H9 (cell line): Measurements from ENCODE around the gene MRPL34. TPM values are rescaled to one million over a fixed set of nuclear protein-coding genes. Genes with fewer than 3 reads are reported as not detected.

Experiments used
- DNase-seq: peaks from one replicate; pipeline ENCODE4 v3.0.0-alpha.2; 2017
- H2AFZ ChIP-seq: one replicate; pipeline ENCODE4 v1.6.1; 2013; ENCODE audit warnings: mild to moderate bottlenecking, low read length, control low read depth, moderate library complexity
- H2AK5ac ChIP-seq: 2 replicates; pipeline ENCODE4 v1.6.1; 2013; ENCODE audit warnings: low read length, control low read depth, mixed read lengths; ENCODE audit not compliant: insufficient read length
- H2BK120ac ChIP-seq: one replicate; pipeline ENCODE4 v1.6.1; 2013; ENCODE audit warnings: low read depth, mild to moderate bottlenecking, low read length, control low read depth, inconsistent platforms; ENCODE audit not compliant: poor library complexity, severe bottlenecking
- H2BK12ac ChIP-seq: 2 replicates; pipeline ENCODE4 v1.6.1; 2013; ENCODE audit warnings: low read length, control low read depth, mixed read lengths, low read depth; ENCODE audit not compliant: insufficient read length
- H2BK15ac ChIP-seq: 2 replicates; pipeline ENCODE4 v1.6.1; 2013; ENCODE audit warnings: low read depth, low read length, control low read depth
- H2BK20ac ChIP-seq: one replicate; pipeline ENCODE4 v1.6.1; 2013; ENCODE audit warnings: low read depth, mild to moderate bottlenecking, low read length, control low read depth, inconsistent platforms; ENCODE audit not compliant: poor library complexity, severe bottlenecking
- H2BK5ac ChIP-seq: 2 replicates; pipeline ENCODE4 v1.6.1; 2013; ENCODE audit warnings: low read length, control low read depth, mixed read lengths; ENCODE audit not compliant: insufficient read length
- H3K14ac ChIP-seq: 2 replicates; pipeline ENCODE4 v1.6.1; 2013; ENCODE audit warnings: low read length, control low read depth; ENCODE audit not compliant: insufficient read depth
- H3K18ac ChIP-seq: 2 replicates; pipeline ENCODE4 v1.6.1; 2013; ENCODE audit warnings: low read depth, mild to moderate bottlenecking, mixed read lengths, low read length, control low read depth; ENCODE audit not compliant: insufficient read length
- H3K23ac ChIP-seq: 2 replicates; pipeline ENCODE4 v1.6.1; 2013; ENCODE audit warnings: low read length, control low read depth, mixed read lengths, low read depth; ENCODE audit not compliant: insufficient read length
- H3K23me2 ChIP-seq: 2 replicates; pipeline ENCODE4 v1.6.1; 2013; ENCODE audit warnings: low read depth, mild to moderate bottlenecking, mixed read lengths, low read length, control low read depth; ENCODE audit not compliant: insufficient read length, poor library complexity, severe bottlenecking
- H3K27ac ChIP-seq: 2 replicates; pipeline ENCODE4 v1.5.1; 2013; ENCODE audit warnings: low read length, control low read depth, mixed read lengths, low read depth; ENCODE audit not compliant: insufficient read length
- H3K27me3 ChIP-seq: 2 replicates; pipeline ENCODE4 v1.6.1; 2013; ENCODE audit warnings: low read length, control low read depth, inconsistent platforms; ENCODE audit not compliant: insufficient read depth
- H3K4ac ChIP-seq: 2 replicates; pipeline ENCODE4 v1.6.1; 2013; ENCODE audit warnings: low read depth, mild to moderate bottlenecking, control low read depth, inconsistent platforms, low read length, moderate library complexity
- H3K4me1 ChIP-seq: 2 replicates; pipeline ENCODE4 v1.6.1; 2013; ENCODE audit warnings: low read length, control low read depth, inconsistent platforms; ENCODE audit not compliant: insufficient read depth
- H3K4me2 ChIP-seq: 2 replicates; pipeline ENCODE4 v1.6.1; 2013; ENCODE audit warnings: low read length, control low read depth, mixed read lengths; ENCODE audit not compliant: insufficient read length, insufficient read depth
- H3K56ac ChIP-seq: 2 replicates; pipeline ENCODE4 v1.6.1; 2013; ENCODE audit warnings: low read depth, mild to moderate bottlenecking, mixed read lengths, low read length, control low read depth; ENCODE audit not compliant: insufficient read length
- H3K79me1 ChIP-seq: 2 replicates; pipeline ENCODE4 v1.6.1; 2013; ENCODE audit warnings: low read depth, mild to moderate bottlenecking, moderate library complexity, low read length, control low read depth, inconsistent platforms; ENCODE audit not compliant: insufficient read depth, poor library complexity, severe bottlenecking
- H3K79me2 ChIP-seq: 2 replicates; pipeline ENCODE4 v1.6.1; 2013; ENCODE audit warnings: low read length, control low read depth, inconsistent platforms; ENCODE audit not compliant: insufficient read depth
- H3K9ac ChIP-seq: 2 replicates; pipeline ENCODE4 v1.6.1; 2013; ENCODE audit warnings: low read length, control low read depth, mixed read lengths; ENCODE audit not compliant: insufficient read length; ENCODE audit errors: extremely low read depth
- H3K9me3 ChIP-seq: one replicate; pipeline ENCODE4 v1.6.1; 2013; ENCODE audit warnings: low read depth, low read length, inconsistent platforms; ENCODE audit not compliant: control insufficient read depth
- H3T11ph ChIP-seq: one replicate; pipeline ENCODE4 v1.6.1; 2013; ENCODE audit warnings: mild to moderate bottlenecking, low read length, control low read depth, inconsistent platforms
- H4K20me1 ChIP-seq: one replicate; pipeline ENCODE4 v1.6.1; 2013; ENCODE audit not compliant: control insufficient read depth, insufficient read length, insufficient read depth
- H4K5ac ChIP-seq: 2 replicates; pipeline ENCODE4 v1.6.1; 2013; ENCODE audit warnings: low read depth, mild to moderate bottlenecking, mixed read lengths, low read length, control low read depth; ENCODE audit not compliant: insufficient read length
- H4K8ac ChIP-seq: replicated peaks from 2 replicates; pipeline ENCODE4 v1.6.1; 2013; ENCODE audit warnings: low read length, control low read depth, mixed read lengths, low read depth; ENCODE audit not compliant: insufficient read length
- H4K91ac ChIP-seq: 2 replicates; pipeline ENCODE4 v1.6.1; 2013; ENCODE audit warnings: low read depth, mild to moderate bottlenecking, moderate library complexity, mixed read lengths, low read length, control low read depth; ENCODE audit not compliant: insufficient read length
- H3K27ac Mint-ChIP-seq, 3 experiments: 2 replicates in 2 of 3; 3 replicates in 1 of 3; pipeline ENCODE4 v1.8.0; 2020 to 2021; ENCODE audit warnings: mixed read lengths in 3 of 3, mild to moderate bottlenecking in 1 of 3, moderate library complexity in 1 of 3
- H3K27me3 Mint-ChIP-seq: 2 replicates; pipeline ENCODE4 v1.8.0; 2021; ENCODE audit warnings: low read depth, mild to moderate bottlenecking, moderate library complexity, mixed read lengths
- H3K36me3 Mint-ChIP-seq, 3 experiments: 2 replicates in 2 of 3; 3 replicates in 1 of 3; pipeline ENCODE4 v1.8.0; 2020 to 2021; ENCODE audit warnings: low read depth in 3 of 3, mixed read lengths in 3 of 3; ENCODE audit not compliant: insufficient read depth in 1 of 3
- H3K4me1 Mint-ChIP-seq, 2 experiments: 2 replicates each; pipeline ENCODE4 v1.8.0; 2020; ENCODE audit warnings: mixed read lengths in 2 of 2
- H3K4me3 Mint-ChIP-seq, 2 experiments: 2 replicates in 1 of 2; 3 replicates in 1 of 2; pipeline ENCODE4 v1.8.0; 2020 to 2021; ENCODE audit warnings: mild to moderate bottlenecking in 2 of 2, mixed read lengths in 2 of 2, moderate library complexity in 1 of 2
- H3K9me3 Mint-ChIP-seq, 2 experiments: 2 replicates in 1 of 2; 3 replicates in 1 of 2; pipeline ENCODE4 v1.8.0; 2020; ENCODE audit warnings: mild to moderate bottlenecking in 2 of 2, mixed read lengths in 2 of 2, moderate library complexity in 1 of 2
- CTCF ChIP-seq: fragments of 200-600 bp; sonication (generic); conservative IDR thresholded peaks from 3 replicates; pipeline ENCODE4 v1.8.0; 2021; ENCODE audit warnings: antibody characterized with exemption, mild to moderate bottlenecking
- WGBS: extraction: QIAGEN DNeasy Blood & Tissue Kit; methylation state at CpG from one replicate; pipeline ENCODE4 v1.1.7; 2013; ENCODE audit warnings: missing lambda C conversion rate, low lambda C conversion rate, mixed read lengths; ENCODE audit not compliant: insufficient read length; ENCODE audit errors: extremely low coverage; 5-methylcytosine and 5-hydroxymethylcytosine counted together
- total RNA-seq: library from RNA; stranded (reverse); gene quantifications from 2 replicates; pipeline ENCODE4 v1.2.1, GENCODE V29; 2021

MRPL34 gene
- total RNA-seq, 1 experiment from 2014 or later: 84.6 TPM

GRCh38 chr19:17260842-17261325 lies 44.8 kb upstream of the MRPL34 start:
- H2AK5ac ChIP-seq: no peak overlapping the region
- DNase-seq: peak; percentile 96
- no peaks in the 10 kb centered on the region for H4K20me1 ChIP-seq
- no peak overlapping the region for H4K8ac ChIP-seq
- H3K4me2 ChIP-seq: no peak overlapping the region
- WGBS: no CpG with 5 or more reads among the region's 15 CpGs
- peak overlapping the region; percentile 16 to 27; a peak in 3 of 5 replicates for H3K4me3 Mint-ChIP-seq
- H2BK12ac ChIP-seq: no peak overlapping the region
- peaks cover 12 to 23% of the 10 kb centered on the region in 2 experiments for H3K4me1 Mint-ChIP-seq
- H3K79me2 ChIP-seq: no peaks in the 10 kb centered on the region
- peaks cover 4% of the 10 kb centered on the region; the same call in 1 of the 2 replicates for H3K4me1 ChIP-seq
- H3K27ac ChIP-seq: peak overlapping the region; percentile 4
- no peak overlapping the region for H2BK5ac ChIP-seq
- peaks cover 1% of the 10 kb centered on the region; the same call in 1 of the 2 replicates for H3K27me3 Mint-ChIP-seq
- H4K91ac ChIP-seq: no peak overlapping the region
- no peak overlapping the region for H3K9ac ChIP-seq
- no peak overlapping the region for H3K4ac ChIP-seq
- H3K27me3 ChIP-seq: no peaks in the 10 kb centered on the region
- H2AFZ ChIP-seq: no peak overlapping the region
- no peak overlapping the region for H4K5ac ChIP-seq
- H2BK15ac ChIP-seq: no peak overlapping the region
- no peaks in the 10 kb centered on the region for H3K79me1 ChIP-seq
- peak overlapping the region; percentile 90 to 98 (median 95) for H3K27ac Mint-ChIP-seq
- no peak overlapping the region for H3K23ac ChIP-seq
- peaks cover 13% of the 10 kb centered on the region for H3K9me3 ChIP-seq
- no peak overlapping the region for H3T11ph ChIP-seq
- H3K23me2 ChIP-seq: no peaks in the 10 kb centered on the region
- H3K9me3 Mint-ChIP-seq: no peaks in the 10 kb centered on the region; a peak in 1 of 5 replicates
- peak; percentile 98 for TF ChIP-seq CTCF
- H3K18ac ChIP-seq: peak overlapping the region; percentile 13
- no peak overlapping the region for H3K56ac ChIP-seq
- peaks cover 0 to 14% (median 0%) of the 10 kb centered on the region in 3 experiments; a peak in 2 of 7 replicates for H3K36me3 Mint-ChIP-seq
- H2BK20ac ChIP-seq: no peak overlapping the region
- peak overlapping the region; percentile 50; the same call in 1 of the 2 replicates for H3K14ac ChIP-seq
- no peak overlapping the region for H2BK120ac ChIP-seq
